GM19372 (cell line): ENCODE results near the gene PLVAP.

Experiments
- ATAC-seq: cut with Tn5 transposase; IDR thresholded peaks from one replicate; pipeline ENCODE4 v1.9.1; 2021; ENCODE audit warnings: mild to moderate bottlenecking, low read depth, moderate library complexity; ENCODE audit not compliant: unreplicated experiment

The PLVAP gene, protein sequence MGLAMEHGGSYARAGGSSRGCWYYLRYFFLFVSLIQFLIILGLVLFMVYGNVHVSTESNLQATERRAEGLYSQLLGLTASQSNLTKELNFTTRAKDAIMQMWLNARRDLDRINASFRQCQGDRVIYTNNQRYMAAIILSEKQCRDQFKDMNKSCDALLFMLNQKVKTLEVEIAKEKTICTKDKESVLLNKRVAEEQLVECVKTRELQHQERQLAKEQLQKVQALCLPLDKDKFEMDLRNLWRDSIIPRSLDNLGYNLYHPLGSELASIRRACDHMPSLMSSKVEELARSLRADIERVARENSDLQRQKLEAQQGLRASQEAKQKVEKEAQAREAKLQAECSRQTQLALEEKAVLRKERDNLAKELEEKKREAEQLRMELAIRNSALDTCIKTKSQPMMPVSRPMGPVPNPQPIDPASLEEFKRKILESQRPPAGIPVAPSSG

DNA sequence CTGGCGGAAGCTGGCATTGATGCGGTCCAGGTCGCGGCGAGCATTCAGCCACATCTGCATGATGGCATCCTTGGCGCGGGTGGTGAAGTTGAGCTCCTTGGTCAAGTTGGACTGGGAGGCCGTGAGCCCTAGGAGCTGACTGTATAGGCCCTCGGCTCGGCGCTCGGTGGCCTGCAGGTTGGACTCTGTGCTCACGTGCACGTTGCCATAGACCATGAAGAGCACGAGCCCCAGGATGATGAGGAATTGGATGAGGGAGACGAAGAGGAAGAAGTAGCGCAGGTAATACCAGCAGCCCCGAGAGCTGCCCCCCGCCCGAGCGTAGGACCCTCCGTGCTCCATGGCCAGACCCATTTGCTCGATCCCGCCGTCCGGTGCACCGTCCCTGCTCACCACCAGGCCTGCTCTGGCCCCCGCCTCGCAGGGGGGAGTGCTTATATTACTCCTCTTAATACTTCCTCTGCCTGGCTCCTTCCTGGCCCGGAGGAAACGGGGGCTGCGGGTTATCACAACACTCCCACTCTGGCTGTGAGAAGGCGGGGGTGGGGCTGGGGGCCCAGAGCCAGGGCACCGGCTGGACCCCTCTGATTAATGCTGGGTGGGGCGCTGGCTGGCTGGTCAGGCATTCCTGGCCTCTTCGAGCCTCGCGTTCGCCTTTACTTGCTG, at the start of gene PLVAP:
Gene PLVAP, minus strand, starts transcription at position 408 of the 666 bp plus-strand sequence. Its CDS starts 54 bp downstream, at position 354.
- no peak for ATAC-seq

DNA sequence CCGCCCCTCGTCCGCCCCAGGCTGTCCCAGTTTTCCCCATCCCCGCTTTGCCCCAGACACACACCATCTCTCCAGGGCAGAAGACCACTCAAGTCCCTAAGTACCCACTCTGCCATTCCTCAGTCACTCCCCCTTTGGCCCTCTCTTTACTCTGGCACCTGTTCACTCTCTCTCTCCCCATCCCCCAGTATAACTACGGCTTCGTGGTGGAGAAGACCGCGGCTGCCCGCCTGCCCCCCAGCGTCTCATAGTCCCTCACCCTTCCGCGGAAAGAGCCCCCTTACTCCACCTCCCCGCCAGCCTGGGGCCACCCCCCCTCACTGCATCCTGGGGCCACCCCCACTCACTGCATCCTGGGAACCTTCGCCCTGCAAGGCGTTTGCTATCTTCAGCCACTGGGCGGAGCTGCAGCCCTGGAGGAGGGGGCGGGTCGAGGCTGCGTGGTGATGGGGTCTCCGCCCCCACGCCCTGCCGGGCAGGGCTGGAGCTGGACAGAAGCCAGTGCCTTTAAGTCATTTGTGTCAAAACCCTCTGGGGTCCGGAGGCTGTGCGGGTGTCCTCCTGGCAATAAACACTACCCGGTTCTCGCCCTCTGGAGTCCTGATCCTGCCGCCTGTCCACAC, 47.7 kb upstream of the PLVAP start:
- ATAC-seq, result no peak

DNA sequence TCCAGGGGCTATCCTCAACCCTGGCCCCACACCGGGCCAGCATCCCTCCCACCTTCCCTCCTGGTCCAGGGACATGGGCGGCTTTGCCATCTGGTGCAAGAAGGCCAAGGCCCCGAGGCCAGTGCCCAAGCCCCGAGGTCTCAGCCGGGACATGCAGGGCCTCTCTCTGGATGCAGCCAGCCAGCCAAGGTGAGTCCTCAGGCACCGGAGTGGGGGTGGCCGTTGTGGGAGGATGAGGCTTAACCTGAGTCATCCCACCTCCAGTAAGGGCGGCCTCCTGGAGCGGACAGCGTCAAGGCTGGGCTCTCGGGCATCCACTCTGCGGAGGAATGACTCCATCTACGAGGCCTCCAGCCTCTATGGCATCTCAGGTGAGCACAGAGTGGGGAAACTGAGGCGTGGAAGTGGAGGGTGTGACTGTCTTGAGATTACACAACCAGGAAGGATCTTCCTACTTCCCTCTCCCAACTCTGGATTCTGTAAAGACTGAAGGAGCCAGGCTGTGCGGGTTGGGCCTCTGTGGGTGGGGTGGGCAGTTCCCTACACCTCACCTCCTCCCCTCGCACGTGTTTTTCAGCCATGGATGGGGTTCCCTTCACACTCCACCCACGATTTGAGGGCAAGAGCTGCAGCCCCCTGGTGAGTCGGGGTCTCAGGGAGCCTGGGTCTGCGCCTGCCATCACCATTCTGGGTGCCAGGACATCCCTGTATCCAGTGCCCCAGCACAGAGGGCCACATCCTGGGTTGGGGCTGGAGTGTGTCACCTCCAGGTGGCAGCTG, 46.5 kb upstream of the PLVAP start:
- no peak for ATAC-seq

DNA sequence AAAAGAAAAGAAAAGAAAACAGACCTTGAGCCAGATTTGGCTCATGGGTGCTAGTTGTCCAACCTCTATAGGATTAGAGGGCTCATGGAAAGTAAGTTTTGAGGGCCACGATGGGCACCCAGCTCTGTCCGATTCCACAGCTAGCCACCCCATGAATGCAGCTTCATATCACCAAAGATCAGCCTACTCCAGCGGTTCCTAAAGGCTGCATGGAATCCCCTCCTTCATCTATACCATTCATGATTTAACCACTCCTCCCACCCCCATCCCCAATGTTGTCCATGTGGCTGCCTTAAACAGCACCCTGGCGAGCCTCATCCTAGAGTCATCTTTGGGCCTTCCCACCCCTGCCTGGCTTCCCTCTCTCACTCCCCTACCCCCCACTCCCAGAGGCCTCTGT, 44.8 kb upstream of the PLVAP start:
- ATAC-seq, result no peak

DNA sequence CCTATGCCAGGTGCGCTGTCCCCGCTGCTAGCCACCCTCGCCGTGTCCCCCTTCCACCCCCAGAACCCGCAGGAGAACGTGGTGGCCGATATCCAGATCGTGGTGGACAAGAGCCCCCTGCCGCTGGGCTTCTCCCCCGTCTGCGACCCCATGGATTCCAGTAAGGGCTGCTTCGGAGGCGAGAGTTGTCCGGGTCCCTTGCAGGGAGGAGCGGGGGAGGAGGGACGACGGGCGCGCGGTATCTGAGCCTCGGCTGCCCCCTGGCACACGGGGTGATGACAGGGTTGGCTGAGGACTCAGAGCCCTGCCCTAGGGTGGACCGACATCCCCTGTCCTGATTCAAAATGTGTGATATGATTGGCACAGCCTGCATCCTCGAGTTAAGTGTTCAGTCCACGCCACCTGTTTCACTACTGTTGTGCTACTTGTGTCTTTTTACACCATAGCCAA, 43.4 kb upstream of the PLVAP start:
- ATAC-seq, result no peak

DNA sequence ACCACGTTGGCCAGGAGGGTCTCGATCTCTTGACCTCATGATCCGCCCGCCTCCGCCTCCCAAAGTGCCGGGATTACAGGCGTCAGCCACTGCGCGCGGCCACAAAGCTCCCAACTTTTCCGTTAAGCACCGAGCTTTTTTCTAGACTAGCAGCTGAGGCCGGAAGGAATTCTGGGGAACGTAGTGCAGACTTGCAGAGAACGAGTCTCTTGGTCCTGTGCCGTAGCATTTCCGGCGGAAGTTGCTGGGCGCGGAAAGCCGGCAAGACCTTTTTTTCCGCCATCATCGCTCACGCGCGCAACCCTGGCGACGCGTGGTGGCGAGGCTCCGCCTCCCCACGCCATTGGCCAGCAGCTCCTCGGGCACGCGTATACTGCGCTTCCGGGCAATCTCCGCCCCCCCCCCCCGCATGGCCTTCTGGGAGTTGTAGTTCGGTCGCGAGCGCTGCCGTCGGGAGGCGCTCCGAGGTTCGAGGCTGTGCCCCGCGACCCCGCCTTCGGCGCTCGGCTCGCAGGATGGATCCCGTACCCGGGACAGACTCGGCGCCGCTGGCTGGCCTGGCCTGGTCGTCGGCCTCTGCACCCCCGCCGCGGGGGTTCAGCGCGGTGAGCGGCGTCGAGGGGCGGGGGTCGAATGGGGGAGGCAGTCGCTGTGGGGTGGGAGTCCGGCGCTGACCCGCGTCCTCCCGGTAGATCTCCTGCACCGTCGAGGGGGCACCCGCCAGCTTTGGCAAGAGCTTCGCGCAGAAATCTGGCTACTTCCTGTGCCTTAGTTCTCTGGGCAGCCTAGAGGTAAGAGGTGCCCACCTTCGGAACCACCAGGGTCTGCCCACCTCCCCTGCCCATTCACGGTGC, 42.7 kb upstream of the PLVAP start, which contains the start of gene MVB12A:
Gene MVB12A, plus strand, starts transcription at position 427 of the 854 bp plus-strand sequence. Its CDS starts 89 bp downstream, at position 516.
- peak; percentile 87 for ATAC-seq

DNA sequence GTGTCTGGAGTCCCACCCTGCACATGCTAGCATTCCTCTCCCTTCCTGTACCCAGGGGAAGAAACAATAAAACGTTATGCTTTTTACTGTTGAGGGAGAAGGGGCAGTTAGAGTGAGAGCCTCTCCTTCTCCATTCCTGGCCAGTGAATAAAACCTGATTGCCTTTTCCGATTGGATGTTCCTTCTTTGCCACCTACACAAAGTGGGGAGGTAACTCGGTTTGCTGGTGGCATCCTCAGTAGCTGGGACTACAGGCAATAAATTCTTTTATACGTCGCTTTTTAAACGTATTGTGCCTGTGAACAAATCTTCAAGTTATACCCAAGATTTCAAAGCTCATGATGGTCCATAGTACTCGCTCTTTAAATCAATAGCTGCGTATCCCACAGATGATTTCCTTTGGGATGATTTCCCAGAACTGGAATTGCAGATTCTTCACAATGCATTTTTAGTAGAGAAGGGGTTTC, 42.0 kb upstream of the PLVAP start:
- no peak for ATAC-seq

DNA sequence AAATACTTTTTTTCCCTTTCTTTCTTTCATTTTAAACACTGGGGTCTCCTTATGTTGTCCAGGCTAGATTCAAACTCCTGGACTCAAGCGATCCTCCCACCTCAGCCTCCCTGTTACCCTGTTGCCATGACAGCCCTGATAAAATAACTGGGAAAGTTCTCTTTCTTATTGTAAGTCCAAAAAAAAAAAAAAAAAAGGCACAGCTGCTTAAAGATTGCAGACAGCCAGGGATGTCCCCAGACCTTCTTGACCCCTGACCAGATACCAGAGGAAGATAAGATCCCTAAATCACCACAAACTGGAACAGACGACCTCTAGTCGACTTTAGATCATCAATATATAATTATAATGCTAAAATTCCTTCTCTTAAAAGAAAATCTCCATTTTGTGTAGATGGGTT, 41.6 kb upstream of the PLVAP start:
- ATAC-seq, result no peak

DNA sequence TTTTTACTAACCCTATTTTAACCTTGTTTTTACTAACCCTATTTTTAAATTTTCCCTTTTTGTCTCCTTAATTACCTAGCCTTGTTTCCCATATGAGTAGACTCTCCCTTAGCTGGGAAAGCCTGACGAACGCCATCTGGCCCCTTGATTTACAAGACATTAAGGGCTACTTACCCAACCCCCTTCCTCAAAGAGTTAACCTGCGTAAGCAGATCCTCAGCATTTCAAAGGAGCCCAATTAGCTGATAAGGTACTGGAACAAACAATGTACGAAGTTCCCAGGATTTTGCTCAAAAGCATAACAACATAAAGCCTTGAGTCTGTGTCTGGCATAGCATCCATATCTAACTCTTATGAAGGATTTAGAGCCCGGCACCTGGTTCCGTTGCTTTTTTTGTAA, 38.0 kb upstream of the PLVAP start:
- no peak for ATAC-seq

DNA sequence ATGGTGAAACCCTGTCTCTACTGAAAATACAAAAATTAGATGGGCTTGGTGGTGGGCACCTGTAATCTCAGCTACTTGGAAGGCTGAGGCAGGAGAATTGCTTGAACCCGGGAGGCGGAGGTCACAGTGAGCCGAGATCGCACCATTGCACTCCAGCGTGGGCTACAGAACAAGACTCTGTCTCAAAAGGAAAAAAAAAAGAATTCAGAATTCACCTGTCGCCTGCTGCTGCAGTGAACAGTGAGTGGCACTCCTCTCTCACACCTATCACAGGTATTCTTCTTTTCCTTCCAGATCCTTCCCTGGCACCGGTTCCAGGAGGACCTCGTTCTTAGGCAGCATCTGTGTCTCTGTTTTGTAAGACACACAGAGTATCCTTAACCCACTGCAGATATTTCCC, 37.0 kb upstream of the PLVAP start:
- no peak for ATAC-seq

DNA sequence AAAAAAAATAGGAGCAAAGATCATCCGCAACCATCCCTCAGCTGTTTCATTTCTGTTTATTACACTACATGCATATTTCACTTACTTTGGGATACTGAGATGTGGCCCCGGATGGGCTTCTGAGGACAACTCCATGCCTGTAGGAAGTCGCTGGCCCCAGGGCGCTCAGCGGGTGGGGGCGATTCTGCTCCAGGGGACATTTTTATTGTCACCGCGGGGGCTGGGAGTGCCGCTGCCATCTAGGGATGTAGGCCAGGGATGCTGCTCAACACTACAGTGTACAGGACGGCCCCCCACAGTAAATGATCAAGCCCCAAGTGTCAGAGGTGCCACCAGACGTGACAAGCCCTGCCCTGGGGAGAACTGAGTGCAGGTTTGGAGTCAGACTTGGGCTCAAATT, 34.7 kb upstream of the PLVAP start:
- no peak for ATAC-seq

DNA sequence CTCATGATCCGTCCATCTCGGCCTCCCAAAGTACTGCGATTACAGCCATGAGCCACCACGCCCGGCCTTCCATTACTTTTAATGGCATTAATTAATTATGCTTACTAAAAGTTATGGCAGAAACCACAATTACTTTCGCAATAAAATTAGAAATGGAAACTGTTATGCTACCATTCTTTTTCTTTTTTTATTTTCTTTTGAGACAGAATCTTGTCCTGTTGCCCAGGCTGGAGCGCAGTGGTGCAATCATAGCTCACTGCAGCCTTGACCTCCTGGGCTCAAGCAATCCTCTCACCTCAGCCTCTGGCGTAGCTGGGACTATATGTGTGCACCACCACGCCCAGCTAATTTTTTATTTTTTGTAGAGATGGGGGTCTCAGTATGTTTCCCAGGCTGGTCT, 32.8 kb upstream of the PLVAP start:
- no peak for ATAC-seq

DNA sequence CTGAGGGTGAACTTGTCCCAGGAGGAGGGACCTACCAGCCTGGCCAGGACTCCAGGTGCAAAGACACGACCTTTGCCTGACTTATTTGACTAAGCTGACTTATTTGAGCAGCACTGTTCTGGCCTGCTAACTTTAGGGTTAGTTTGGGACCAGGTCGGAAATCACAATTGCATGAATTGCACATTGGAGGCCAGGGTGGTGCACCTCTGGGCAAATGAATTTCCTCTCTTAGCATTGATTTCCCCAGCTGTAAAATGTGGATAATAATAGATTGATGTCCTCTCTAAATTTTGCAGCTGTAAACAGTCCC, 29.7 kb upstream of the PLVAP start:
- ATAC-seq, result no peak

DNA sequence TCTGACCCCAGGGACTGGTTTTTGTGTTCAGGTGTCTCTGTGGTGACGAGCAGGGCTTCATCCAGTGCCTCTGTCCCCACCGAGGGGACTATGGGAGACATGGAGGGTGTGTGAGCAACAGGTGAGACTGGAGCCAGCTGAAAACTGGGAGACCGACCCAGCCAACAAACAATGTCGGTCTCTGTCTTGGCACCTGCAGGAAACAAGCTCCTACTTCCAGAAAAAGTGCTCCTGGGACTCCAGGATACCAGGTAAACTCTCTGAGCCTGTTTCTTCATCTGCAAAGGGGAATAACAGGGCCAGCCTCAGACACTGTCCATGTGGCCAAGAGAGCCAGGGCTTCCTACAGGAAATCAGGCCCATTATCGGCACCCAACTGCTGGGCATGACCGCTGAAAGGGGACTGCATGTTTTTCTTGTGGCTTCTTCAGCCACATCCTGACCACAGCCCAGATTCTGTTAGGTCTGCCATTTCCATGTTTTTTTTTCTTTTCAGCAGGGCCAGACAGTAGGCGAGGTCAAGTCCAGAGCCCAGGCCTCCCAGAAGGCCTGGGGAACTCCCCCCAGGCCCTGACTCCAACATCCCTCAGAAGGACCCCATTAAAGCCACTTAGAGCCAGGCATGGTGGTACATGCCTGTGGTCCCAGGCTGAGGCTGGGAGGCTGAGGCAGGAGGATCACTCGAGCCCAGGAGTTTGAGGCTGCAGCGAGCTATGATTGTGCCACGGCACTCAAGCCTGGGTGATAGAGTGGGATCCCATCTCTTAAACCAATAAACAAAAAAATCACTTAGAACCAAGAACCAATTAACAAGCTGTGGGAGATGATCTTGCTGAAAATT, 29.1 kb upstream of the PLVAP start:
- no peak for ATAC-seq

DNA sequence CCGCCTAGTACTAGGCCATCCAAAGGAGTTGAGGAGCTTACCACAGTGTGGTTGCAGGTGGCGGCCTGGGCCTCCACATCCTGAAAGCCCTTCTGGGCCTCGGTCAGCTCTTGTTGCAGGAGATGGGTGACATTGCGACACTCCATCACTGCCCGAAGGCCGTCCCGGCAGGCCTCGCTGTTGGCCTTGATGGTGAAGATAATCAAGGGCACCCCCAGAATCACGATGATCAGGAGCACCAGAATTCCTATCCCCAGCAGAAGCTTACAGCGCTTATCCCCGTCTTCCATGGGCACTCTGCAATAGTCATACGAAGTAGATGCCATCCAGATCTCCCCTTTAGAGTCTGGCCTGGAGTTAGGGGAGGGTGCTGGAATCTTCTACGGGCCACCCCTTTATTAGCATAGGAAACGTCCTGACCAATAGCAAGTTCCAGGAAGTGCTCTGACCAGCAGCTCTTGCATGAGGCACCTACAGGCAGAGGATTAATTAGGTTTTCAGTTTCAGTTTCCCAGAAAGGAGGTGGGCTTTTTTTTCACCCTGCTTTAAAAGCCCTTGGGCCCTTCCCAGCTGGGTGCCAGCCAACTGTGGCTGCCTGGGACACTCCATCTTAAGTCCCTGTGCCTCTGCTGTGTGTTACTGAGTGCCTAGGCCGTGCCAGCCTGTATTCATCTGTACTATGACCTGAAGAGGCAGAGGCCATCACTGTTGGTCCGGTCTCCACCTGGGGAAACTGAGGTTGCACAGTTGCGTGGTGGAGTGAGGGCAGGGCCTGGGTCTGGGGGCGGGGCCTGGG, 28.3 kb upstream of the PLVAP start, which contains the start of gene BST2:
Gene BST2, minus strand, starts transcription at position 381 of the 796 bp plus-strand sequence. Its CDS starts 55 bp downstream, at position 326.
- peak; percentile 83 for ATAC-seq

DNA sequence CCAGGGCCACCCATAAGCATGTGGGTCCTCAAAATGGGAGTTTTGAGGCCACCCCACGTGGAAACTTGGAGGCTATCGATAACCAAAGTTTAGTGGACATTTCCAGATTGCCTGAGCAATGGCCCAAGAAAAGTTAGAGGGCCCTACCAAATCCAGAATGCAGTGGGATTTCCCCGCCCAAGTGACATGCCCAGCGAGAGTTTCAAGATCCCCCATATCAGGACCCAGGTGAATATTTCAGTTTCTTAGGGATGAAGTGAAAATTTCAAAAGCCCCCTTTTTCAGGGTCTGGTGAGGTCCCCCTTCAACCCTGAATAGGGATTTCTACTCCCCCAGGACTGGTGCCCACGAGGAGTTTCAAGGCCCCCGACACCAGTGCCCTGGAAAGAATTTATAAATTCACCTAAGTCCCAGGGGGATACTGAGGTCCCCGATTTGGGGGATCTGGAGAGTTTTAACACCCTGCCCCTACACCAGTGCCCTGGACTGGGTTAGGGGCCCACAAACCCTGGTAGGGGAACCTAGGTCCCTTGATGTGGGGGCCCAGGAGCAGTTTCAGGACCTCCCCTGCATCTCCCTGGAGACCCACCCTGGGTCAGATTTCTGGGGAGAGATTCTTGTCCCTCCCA, 27.6 kb upstream of the PLVAP start:
- ATAC-seq, result no peak

DNA sequence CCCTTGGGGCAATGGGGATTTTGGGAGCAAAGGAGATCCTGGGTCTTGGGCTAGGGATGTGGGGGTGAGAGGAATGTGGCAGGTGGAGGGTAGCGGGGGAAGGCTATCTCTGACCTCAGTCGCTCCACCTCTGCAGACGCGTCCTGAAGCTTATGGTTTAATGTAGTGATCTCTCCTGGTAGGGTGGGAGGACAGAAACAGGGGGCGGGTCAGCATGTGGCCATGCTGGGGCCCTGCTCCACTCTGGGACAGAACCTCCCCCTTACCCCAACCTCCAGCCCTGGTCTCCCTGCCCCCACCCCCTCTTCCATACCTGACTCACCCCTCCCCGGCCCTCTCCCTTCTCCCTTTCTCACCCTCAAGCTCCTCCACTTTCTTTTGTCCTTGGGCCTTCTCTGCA, 26.9 kb upstream of the PLVAP start:
- no peak for ATAC-seq
